ENCODE data around the gene ALKBH6. TPM values are rescaled to one million over a fixed set of nuclear protein-coding genes. Genes with fewer than 3 reads are reported as not detected.
A peak's percentile ranks its signal among the peaks of the same experiment; 100 is the strongest.
"Not testable (repeated sequence)": the region's sequence is repeated elsewhere in the genome, so short reads cannot be mapped to it uniquely, and the experiment has no call there.

Gene ALKBH6
- total RNA-seq, 1 experiment from 2014 or later = 20.1 TPM

DNA sequence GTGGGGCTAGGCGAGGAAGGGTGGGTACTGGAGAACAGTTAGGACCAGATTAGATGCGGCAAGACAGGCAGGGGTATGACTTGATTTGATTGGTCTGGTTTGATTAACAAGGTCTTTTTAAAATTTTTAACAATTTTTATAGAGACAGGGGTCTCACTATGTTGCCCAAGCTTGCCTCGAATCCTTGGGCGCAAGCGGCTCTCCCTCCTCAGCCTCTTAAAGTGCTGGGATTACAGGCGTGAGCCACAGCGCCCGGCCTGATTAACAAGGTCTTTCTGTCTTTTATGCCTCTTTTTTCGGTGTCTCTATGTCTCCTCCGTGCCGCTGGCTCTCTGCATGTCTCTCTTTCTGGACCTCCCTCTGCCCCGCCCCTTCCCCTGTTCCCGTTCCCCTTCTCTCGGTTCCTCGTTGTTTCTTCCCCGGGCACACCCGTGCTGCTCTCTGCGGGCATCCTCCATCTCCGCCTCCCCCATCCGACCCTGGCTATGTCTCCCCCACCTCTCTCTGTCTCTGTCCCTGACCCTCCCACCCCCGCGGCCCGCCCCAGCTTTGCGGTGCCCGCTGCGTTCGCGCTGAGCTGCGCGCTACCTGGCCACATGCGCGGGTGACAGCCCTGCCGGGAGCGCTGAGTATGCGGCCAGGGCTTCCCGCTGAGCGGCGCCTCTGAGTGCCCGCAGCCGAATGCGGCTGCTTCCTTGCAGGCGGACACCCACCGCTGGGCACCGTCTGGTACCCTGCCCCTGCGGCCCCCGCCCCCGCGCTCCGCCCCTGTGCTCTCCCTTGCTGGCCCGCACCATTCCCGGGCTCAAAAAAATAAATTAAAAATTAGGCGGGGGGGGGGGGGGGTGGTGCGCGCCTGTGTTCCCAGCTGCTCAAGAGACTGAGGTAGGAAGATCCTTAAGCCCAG, 27.1 kb downstream of the ALKBH6 start:
- TF ChIP-seq EZH2 (IDR thresholded peaks at IDR 0.05; ENCODE audit: borderline replicate concordance, low read depth, low read length, poor library complexity, severe bottlenecking) = peak; percentile 38
- TF ChIP-seq, protein P1, sequence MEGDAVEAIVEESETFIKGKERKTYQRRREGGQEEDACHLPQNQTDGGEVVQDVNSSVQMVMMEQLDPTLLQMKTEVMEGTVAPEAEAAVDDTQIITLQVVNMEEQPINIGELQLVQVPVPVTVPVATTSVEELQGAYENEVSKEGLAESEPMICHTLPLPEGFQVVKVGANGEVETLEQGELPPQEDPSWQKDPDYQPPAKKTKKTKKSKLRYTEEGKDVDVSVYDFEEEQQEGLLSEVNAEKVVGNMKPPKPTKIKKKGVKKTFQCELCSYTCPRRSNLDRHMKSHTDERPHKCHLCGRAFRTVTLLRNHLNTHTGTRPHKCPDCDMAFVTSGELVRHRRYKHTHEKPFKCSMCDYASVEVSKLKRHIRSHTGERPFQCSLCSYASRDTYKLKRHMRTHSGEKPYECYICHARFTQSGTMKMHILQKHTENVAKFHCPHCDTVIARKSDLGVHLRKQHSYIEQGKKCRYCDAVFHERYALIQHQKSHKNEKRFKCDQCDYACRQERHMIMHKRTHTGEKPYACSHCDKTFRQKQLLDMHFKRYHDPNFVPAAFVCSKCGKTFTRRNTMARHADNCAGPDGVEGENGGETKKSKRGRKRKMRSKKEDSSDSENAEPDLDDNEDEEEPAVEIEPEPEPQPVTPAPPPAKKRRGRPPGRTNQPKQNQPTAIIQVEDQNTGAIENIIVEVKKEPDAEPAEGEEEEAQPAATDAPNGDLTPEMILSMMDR (conservative IDR thresholded peaks at IDR 0.05; ENCODE audit: low read depth, low read length) = 0 out of 2 replicates have a peak, but pooled peaks have one; percentile 15
- intact Hi-C loops (cut with micrococcal nuclease; ENCODE audit: unreplicated experiment) = no loop called here
- no peak overlapping the region for H3K27ac ChIP-seq (ENCODE audit: low read depth, low read length, poor library complexity, severe bottlenecking)
- peak; percentile 58 for DNase-seq (ENCODE audit: low spot score)
- peaks cover 7% of the 10 kb centered on the region for H3K27me3 ChIP-seq (replicated peaks; ENCODE audit: insufficient read depth, low read depth, low read length, poor library complexity)
- no TSS peak for BruUV-seq (replicated peaks)
- POLR2A ChIA-PET (ENCODE audit: low non-redundant PET) = no interaction called here
- no peaks in the 10 kb centered on the region for H3K36me3 ChIP-seq (ENCODE audit: insufficient read depth, low read length, poor library complexity, severe bottlenecking)
- H3K4me1 ChIP-seq (ENCODE audit: insufficient read depth, low read length, poor library complexity, severe bottlenecking) = peaks cover 8% of the 10 kb centered on the region
- CTCF ChIA-PET = interaction anchor here (0.7 kb wide), 1 partner anchor 18 kb away, joined by 7 read pairs; no protein-coding TSS in a partner anchor
- H3K9me3 ChIP-seq (ENCODE audit: low read depth, low read length, poor library complexity, severe bottlenecking) = no peaks in the 10 kb centered on the region
- peak overlapping the region; percentile 43 for H3K4me3 ChIP-seq (ENCODE audit: low read depth, low read length, poor library complexity, severe bottlenecking)

DNA sequence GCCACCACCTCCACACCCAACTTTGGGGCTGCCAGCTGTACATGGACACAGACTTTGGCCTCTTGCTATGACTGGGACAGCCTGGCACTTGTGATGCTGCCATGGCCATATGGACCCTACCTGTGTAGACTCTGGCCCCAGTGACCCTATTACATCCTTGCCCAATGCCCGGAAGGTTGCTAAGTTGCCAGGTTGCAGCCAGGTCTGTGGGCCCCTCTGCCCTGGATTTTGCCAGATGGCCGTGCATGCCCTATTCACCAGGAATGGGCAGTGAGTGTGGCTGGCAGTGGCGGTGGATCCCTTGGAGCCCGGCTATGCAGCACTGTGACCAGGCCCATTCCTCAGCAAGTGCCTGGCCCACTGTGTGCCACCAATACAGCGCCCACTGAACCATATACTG, 27.9 kb downstream of the ALKBH6 start:
- Histone ChIP-seq H3K36me3 (ENCODE audit: insufficient read depth, low read length, poor library complexity, severe bottlenecking) (no peaks in the 10 kb centered on the region), H3K4me1 (ENCODE audit: insufficient read depth, low read length, poor library complexity, severe bottlenecking) (peaks cover 8% of the 10 kb centered on the region), H3K4me3 (ENCODE audit: low read depth, low read length, poor library complexity, severe bottlenecking) (no peak overlapping the region), H3K27me3 (replicated peaks; ENCODE audit: insufficient read depth, low read depth, low read length, poor library complexity) (peaks cover 7% of the 10 kb centered on the region), H3K9me3 (ENCODE audit: low read depth, low read length, poor library complexity, severe bottlenecking) (no peaks in the 10 kb centered on the region), H3K27ac (ENCODE audit: low read depth, low read length, poor library complexity, severe bottlenecking) (no peak overlapping the region)
- DNase-seq (ENCODE audit: low spot score) = no peak
- no TSS peak for BruUV-seq (replicated peaks)
- POLR2A ChIA-PET (ENCODE audit: low non-redundant PET) = no interaction called here
- intact Hi-C loops (cut with micrococcal nuclease; ENCODE audit: unreplicated experiment) = no loop called here
- CTCF ChIA-PET = no interaction called here
- no peak for TF ChIP-seq EZH2 (IDR thresholded peaks at IDR 0.05; ENCODE audit: borderline replicate concordance, low read depth, low read length, poor library complexity, severe bottlenecking)
- TF ChIP-seq, protein P1 (conservative IDR thresholded peaks at IDR 0.05; ENCODE audit: low read depth, low read length) = no peak

DNA sequence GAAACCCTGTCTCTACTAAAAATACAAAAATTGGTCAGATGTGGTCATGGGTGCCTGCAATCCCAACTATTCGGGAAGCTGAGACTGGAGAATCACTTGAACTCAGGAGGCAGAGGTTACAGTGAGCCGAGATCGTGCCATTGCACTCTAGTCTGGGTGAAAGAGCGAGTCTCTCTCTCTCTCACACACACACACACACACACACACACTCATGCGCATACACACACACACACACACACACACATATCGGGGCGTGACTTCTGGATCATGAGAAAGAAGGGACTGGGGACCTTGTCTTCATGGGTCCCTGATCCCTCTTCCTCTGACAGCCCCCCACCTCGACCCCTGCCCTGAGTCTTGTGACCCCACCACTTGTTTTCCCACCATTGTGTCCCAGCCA, 30.8 kb downstream of the ALKBH6 start:
- intact Hi-C loops (cut with micrococcal nuclease; ENCODE audit: unreplicated experiment) = no loop called here
- no peak for DNase-seq (ENCODE audit: low spot score)
- BruUV-seq (replicated peaks) = no TSS peak
- Histone ChIP-seq H3K27me3 (replicated peaks; ENCODE audit: insufficient read depth, low read depth, low read length, poor library complexity) (peaks cover 7% of the 10 kb centered on the region), H3K4me1 (ENCODE audit: insufficient read depth, low read length, poor library complexity, severe bottlenecking) (peaks cover 8% of the 10 kb centered on the region), H3K9me3 (ENCODE audit: low read depth, low read length, poor library complexity, severe bottlenecking) (no peaks in the 10 kb centered on the region), H3K27ac (ENCODE audit: low read depth, low read length, poor library complexity, severe bottlenecking) (no peak overlapping the region), H3K36me3 (ENCODE audit: insufficient read depth, low read length, poor library complexity, severe bottlenecking) (no peaks in the 10 kb centered on the region), H3K4me3 (ENCODE audit: low read depth, low read length, poor library complexity, severe bottlenecking) (no peak overlapping the region)
- ChIA-PET CTCF (no interaction called here), POLR2A (ENCODE audit: low non-redundant PET) (no interaction called here)
- TF ChIP-seq, protein P1 (conservative IDR thresholded peaks at IDR 0.05; ENCODE audit: low read depth, low read length) = no peak
- TF ChIP-seq EZH2 (IDR thresholded peaks at IDR 0.05; ENCODE audit: borderline replicate concordance, low read depth, low read length, poor library complexity, severe bottlenecking) = no peak

DNA sequence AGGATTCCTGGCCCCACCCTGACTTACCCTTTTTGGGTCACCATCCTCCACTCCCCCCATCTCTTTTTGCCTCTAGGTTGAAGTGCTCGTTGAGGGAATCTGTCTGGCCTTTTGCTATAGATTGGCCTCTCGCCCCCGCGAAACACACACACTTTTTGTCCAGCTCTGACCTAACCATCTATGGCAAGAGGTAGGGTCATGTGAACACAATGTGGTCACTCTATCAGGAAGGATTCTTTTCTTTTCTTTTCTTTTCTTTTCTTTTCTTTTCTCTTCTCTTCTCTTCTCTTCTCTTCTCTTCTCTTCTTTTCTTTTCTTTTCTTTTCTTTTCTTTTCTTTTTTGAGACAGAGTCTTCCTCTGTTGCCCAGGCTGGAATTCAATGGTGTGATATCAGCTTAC, 33.0 kb downstream of the ALKBH6 start:
- POLR2A ChIA-PET (ENCODE audit: low non-redundant PET) = interaction anchor here (0.6 kb wide), 1 partner anchor 1303 kb away, joined by 3 read pairs; the partner anchor contains the start of gene ZNF302
- H3K4me3 ChIP-seq (ENCODE audit: low read depth, low read length, poor library complexity, severe bottlenecking); H3K27me3 ChIP-seq (replicated peaks; ENCODE audit: insufficient read depth, low read depth, low read length, poor library complexity); H3K36me3 ChIP-seq (ENCODE audit: insufficient read depth, low read length, poor library complexity, severe bottlenecking); DNase-seq (ENCODE audit: low spot score); intact Hi-C loops (cut with micrococcal nuclease; ENCODE audit: unreplicated experiment); H3K4me1 ChIP-seq (ENCODE audit: insufficient read depth, low read length, poor library complexity, severe bottlenecking); H3K9me3 ChIP-seq (ENCODE audit: low read depth, low read length, poor library complexity, severe bottlenecking); H3K27ac ChIP-seq (ENCODE audit: low read depth, low read length, poor library complexity, severe bottlenecking); BruUV-seq (replicated peaks): not testable (repeated sequence)
- CTCF ChIA-PET = interaction anchor here (0.7 kb wide), 1 partner anchor 197 kb away, joined by 4 read pairs; no protein-coding TSS in a partner anchor
